ENCODE measurements around the gene DNAH2.

DNAH2 gene

DNA sequence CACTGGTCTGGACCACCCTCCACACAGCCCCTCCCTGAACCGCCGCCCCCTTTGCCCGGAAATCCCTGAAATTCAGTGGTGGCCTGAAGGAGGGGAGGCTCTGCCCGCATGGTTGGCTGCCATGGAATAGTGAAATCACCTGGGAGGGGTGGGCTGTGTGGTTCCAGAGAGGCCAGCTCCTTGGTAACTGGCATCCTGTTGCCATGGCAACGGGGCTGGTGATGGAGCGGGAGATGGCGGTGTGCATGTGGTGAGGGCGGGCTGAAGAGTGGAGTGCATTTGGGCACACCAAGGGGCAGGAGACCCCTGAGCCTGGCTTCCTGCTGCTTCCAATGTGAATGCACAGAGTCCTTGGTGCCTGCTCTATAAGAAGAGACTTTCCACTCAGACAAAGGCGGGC lies 10.1 kb upstream of the DNAH2 start:
- intact Hi-C loops (cut with DNase I; ENCODE audit: low total_unique reads): no loop called here
- DNase-seq: peak in 1 of 2 donors; percentile 38

DNA sequence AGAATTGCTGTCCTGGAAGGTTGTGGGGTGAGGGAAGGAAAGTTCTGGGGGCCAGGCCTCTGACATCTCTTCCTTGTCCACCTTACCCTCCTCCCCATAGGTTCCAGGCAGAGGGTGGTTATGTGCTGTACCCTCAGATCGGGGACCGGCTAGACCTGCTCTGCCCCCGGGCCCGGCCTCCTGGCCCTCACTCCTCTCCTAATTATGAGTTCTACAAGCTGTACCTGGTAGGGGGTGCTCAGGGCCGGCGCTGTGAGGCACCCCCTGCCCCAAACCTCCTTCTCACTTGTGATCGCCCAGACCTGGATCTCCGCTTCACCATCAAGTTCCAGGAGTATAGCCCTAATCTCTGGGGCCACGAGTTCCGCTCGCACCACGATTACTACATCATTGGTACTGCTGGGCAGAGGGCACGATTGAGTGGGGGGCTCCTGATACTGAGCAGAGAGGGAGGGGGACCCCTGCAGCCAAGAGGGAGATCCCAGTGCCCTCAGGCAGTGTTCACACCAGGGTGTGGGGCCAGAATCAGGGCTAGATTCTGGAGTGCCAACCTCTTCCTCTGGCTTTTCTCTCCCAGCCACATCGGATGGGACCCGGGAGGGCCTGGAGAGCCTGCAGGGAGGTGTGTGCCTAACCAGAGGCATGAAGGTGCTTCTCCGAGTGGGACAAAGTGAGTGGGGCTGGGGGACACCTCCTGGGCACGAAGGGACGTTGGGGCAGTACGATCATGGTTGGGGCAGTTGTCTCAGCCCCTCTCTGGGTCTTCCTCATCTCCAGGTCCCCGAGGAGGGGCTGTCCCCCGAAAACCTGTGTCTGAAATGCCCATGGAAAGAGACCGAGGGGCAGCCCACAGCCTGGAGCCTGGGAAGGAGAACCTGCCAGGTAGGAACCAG lies 9.4 kb upstream of the DNAH2 start:
- Histone ChIP-seq H3K36me3 (peaks cover 0 to under 1% (median 0%) of the 10 kb centered on the region in 3 donors), H3K4me1 (peaks cover 0 to 18% (median 14%) of the 10 kb centered on the region in 4 donors), H3K9me3 (no peaks in the 10 kb centered on the region), H3K27ac (no peak overlapping the region), H3K4me3 (no peak overlapping the region), H3K27me3 (peaks cover 0 to 100% of the 10 kb centered on the region in 2 donors)
- peak in 1 of 2 donors; percentile 55 for DNase-seq
- TF ChIP-seq CTCF (IDR thresholded peaks at IDR 0.05): no peak
- intact Hi-C loops (cut with DNase I; ENCODE audit: low total_unique reads): no loop called here

More for the DNA sequence above, 10.1 kb upstream of the DNAH2 start:
- H3K4me3 ChIP-seq: no peak overlapping the region
- TF ChIP-seq CTCF (IDR thresholded peaks at IDR 0.05): no peak
- no peak overlapping the region for H3K27ac ChIP-seq
- peaks cover under 1 to 7% (median 6%) of the 10 kb centered on the region in 3 donors for H3K36me3 ChIP-seq
- H3K4me1 ChIP-seq: peaks cover 0 to 18% (median 14%) of the 10 kb centered on the region in 4 donors
- H3K9me3 ChIP-seq: no peaks in the 10 kb centered on the region
- H3K27me3 ChIP-seq: peaks cover 0 to 100% of the 10 kb centered on the region in 2 donors

- no peaks in the 10 kb centered on the region for H3K36me3 ChIP-seq
These were observed 8.5 kb upstream of the DNAH2 start for GRCh38 chr17:7709031-7709430.

GRCh38 chr17:7710301-7710700 lies 7.2 kb upstream of the DNAH2 start:
- Histone ChIP-seq H3K36me3 (no peaks in the 10 kb centered on the region), H3K27me3 (peaks cover 0 to 99% of the 10 kb centered on the region in 2 donors), H3K4me1 (peaks cover 0 to 3% (median 2%) of the 10 kb centered on the region in 4 donors), H3K9me3 (no peaks in the 10 kb centered on the region), H3K4me3 (no peak overlapping the region), H3K27ac (no peak overlapping the region)
- intact Hi-C loops (cut with DNase I; ENCODE audit: low total_unique reads): no loop called here
- no peak for DNase-seq
- no peak for TF ChIP-seq CTCF (IDR thresholded peaks at IDR 0.05)

More at GRCh38 chr17:7709031-7709430, 8.5 kb upstream of the DNAH2 start:
- intact Hi-C loops (cut with DNase I; ENCODE audit: low total_unique reads): no loop called here
- Histone ChIP-seq H3K9me3 (no peaks in the 10 kb centered on the region), H3K27ac (no peak overlapping the region), H3K4me1 (peaks cover 0 to 15% (median 14%) of the 10 kb centered on the region in 4 donors), H3K4me3 (no peak overlapping the region), H3K27me3 (peaks cover 0 to 99% of the 10 kb centered on the region in 2 donors)
- no peak for DNase-seq
- TF ChIP-seq CTCF (IDR thresholded peaks at IDR 0.05): no peak

DNA sequence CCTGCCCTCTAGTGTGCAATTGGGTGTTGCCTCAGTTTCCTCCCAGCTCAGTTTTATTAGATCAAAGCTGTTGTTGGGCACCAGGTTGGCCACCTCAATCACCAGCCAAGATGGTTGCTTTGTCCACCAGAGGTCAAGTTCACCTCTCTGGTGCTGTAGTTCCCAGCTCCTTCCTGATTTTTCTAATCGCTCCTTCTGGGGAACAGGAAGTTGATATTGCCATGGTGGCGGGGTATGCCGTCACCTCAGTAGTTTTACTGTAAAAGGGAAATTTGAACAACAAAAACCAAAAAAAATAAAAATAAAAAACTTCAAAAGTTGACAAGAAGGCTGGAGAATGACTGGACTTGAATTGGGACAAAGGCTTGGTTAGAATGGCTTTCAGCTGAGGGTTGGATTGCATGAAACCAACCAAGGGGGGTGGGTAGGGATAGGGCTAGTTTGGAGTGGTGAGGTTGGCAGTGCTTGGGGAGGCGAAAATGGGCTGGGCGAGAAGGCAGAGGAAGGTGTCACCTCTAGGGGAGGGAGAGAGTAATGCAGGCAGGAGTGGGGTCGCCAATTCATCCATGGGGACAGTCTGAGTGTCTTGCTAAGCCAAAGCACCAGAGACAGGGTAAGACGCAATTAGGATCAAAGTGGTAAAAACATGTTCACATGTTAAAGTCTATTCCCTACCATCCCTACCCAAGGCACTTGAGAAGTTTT lies 6.3 kb upstream of the DNAH2 start:
- Histone ChIP-seq H3K36me3 (no peaks in the 10 kb centered on the region), H3K4me3 (no peak overlapping the region), H3K9me3 (no peaks in the 10 kb centered on the region), H3K27me3 (peaks cover 0 to 96% of the 10 kb centered on the region in 2 donors), H3K4me1 (peaks cover 0 to 2% (median under 1%) of the 10 kb centered on the region in 4 donors), H3K27ac (no peak overlapping the region)
- no peak for DNase-seq
- no peak for TF ChIP-seq CTCF (IDR thresholded peaks at IDR 0.05)
- intact Hi-C loops (cut with DNase I; ENCODE audit: low total_unique reads): no loop called here

All from tibial artery (tissue), 4 donors.